SHP77 treated with DMSO at 0.1 percent for 48 hours (cell line): ENCODE results near the gene SLC27A6.

Source experiments
- DNase-seq: peaks from one replicate; lab custom pipeline; 2025; lab: John Stamatoyannopoulos, UW

The SLC27A6 gene

DNA sequence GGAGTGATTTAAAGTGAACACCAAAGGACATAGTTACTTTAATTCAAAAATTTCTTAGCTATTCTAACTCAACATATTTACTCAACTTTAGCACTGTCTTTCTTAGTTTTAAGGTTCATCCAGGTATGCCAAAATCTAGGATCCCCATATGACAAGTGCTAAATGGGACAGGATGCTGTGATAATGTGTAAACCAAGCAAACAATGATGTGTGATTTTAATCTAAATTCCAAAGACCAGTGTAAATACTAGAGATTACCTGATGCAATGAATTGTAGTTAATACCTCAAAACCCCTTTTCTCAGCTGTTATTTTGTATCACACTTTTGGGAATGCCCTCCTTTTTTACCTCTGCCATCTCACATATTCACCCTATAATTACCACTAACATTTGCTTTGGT is 102.5 kb downstream of the SLC27A6 start:
- no peak for DNase-seq

DNA sequence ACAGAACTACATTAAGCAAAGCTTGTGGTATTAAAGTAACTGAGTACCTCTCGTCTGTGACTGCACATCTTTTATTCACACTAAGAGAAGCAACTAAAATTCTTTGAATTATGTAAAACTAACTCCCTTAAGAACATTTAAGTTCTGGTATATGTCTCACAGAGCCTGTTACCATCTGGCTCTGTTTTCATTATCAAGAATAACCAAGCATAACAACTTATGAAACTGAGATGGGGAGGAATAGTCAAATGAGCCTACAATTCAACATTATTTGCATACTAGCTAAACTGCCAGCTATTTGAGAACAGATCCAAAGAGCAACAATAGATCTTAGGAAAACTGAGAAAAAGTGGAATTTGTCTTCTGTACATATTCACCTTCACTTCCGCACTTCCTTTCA is 104.0 kb downstream of the SLC27A6 start:
- DNase-seq: no peak

- DNase-seq: no peak
Measured at GRCh38 chr5:129073111-129073510, 107.8 kb downstream of the SLC27A6 start.

GRCh38 chr5:129074903-129075302 is 109.6 kb downstream of the SLC27A6 start:
- no peak for DNase-seq

DNA sequence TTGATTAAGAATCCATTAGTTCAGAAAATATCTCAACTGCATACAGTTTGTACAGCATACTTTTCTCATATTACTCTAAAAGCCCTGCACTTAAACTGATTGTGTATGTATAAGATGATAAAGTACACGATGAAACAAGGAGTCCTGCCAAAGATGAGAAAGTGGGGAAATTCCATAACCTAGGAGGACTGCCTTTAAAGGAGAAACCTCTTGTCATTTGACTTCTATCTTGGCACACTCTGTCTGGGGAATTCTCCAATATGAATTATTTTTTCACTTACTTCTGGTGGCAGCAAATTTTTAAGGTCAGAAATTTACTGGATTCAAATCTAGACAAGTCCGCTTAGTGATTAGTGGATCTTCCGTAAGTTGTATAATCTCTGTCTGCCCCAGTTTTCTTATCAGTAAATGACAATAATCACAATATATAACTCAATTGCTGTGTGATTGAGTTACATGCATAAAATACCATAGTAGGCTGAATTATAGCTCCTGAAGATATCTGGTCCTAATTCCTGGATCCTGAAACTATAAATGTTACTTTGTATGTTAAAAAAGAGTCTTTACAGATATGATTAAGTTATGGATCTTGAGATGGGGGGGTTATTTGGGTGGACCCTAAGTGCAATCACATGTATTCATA is 112.3 kb downstream of the SLC27A6 start:
- no peak for DNase-seq

DNA sequence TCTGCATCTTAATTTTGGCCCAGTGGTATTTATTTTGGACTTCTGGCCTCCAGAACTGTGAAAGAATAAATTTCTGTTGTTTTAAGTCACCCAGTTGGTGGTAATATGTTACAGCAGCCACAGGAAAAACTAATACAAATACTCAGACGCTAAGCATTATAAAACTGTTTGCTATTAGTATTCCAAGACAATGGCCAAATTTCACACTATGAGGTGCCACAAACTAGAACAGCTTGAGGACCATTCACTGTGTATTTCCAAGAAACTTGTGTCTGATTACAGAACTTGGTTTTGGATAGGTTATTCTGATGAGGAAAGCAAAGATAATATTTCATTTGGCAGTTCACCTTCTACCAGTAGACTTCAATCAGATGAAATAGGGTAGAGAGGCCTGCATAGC is 113.0 kb downstream of the SLC27A6 start:
- DNase-seq: no peak

GRCh38 chr5:129078660-129079059 is 113.4 kb downstream of the SLC27A6 start:
- DNase-seq: no peak

DNA sequence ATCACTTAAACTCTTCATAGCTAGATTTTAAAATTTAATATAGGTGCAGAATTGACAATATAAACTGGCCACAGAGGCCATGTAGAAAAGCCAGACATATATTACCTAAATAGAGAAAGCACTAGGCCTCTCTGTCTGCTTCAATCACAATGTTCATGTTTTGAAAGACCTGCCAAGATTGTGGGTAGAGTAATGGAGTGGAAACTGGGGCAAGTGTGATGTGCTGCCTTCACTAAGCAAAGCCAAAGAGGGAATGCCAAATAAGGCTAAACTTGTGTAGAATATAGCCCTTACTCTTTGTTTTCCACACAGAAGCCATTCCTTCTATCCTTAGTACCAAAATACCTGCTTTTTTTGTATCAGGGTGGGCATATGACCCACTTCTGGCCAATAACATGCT is 114.2 kb downstream of the SLC27A6 start:
- no peak for DNase-seq

DNA sequence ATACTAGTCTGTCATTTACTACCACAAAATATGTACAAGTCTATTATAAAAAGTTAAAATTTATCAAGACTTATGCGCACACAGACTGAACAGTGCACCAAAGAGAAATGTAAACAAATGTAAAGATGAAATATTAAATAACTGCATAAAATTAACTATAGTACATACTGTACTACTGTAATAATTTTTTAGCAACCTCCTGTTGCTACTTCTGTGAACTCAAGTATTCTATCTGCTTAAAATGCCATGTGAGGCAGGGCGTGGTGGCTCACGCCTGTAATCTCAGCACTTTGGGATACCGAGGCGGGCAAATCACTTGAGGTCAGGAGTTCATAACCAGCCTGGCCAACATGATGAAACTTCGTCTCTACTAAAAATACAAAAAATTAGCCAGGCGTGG is 115.5 kb downstream of the SLC27A6 start:
- no peak for DNase-seq

- no peak for DNase-seq
Measured at GRCh38 chr5:129082225-129083136, 117.2 kb downstream of the SLC27A6 start.
